GM23338 (cell line): ENCODE measurements around the gene EML2. TPM values are rescaled to one million over a fixed set of nuclear protein-coding genes. Genes with fewer than 3 reads are reported as not detected.

Experiments used
- ATAC-seq: fragments of 200-7000 bp; cut with Tn5 transposase; 3 replicates; pipeline ENCODE4 v1.9.1; 2020
- DNase-seq: peaks from one replicate; pipeline ENCODE4 v3.0.0-alpha.2; 2015; ENCODE audit warnings: low spot score
- H2AFZ ChIP-seq: fragments of 200-600 bp; sonication (generic); 2 replicates; pipeline ENCODE4 v1.8.0; 2016; ENCODE audit warnings: antibody characterized with exemption, mild to moderate bottlenecking, moderate library complexity
- H3F3A ChIP-seq: fragments of 200-600 bp; sonication (generic); replicated peaks from 2 replicates; pipeline ENCODE4 v1.8.0; 2017; ENCODE audit warnings: antibody characterized with exemption, mixed run types, low read depth
- H3K27ac ChIP-seq: fragments of 200-600 bp; sonication (generic); 2 replicates; pipeline ENCODE4 v1.6.1; 2016; ENCODE audit warnings: low read depth
- H3K27me3 ChIP-seq: fragments of 200-600 bp; sonication (generic); 2 replicates; pipeline ENCODE4 v1.8.0; 2016; ENCODE audit warnings: mild to moderate bottlenecking, mixed run types, moderate library complexity; ENCODE audit not compliant: insufficient read depth
- H3K36me3 ChIP-seq: fragments of 200-600 bp; sonication (generic); 2 replicates; pipeline ENCODE4 v1.8.0; 2016; ENCODE audit warnings: mild to moderate bottlenecking; ENCODE audit not compliant: insufficient read depth
- H3K4me1 ChIP-seq: fragments of 200-600 bp; sonication (generic); 2 replicates; pipeline ENCODE4 v1.8.0; 2016; ENCODE audit warnings: mild to moderate bottlenecking, moderate library complexity; ENCODE audit not compliant: insufficient read depth
- H3K4me2 ChIP-seq: fragments of 200-600 bp; sonication (generic); 2 replicates; pipeline ENCODE4 v1.7.1; 2017; ENCODE audit warnings: mixed run types
- H3K4me3 ChIP-seq: fragments of 200-600 bp; sonication (generic); 2 replicates; pipeline ENCODE4 v1.6.1; 2016; ENCODE audit warnings: mixed run types
- H3K79me2 ChIP-seq: fragments of 200-600 bp; sonication (generic); replicated peaks from 2 replicates; pipeline ENCODE4 v1.8.0; 2017; ENCODE audit warnings: mild to moderate bottlenecking; ENCODE audit not compliant: insufficient read depth
- H3K9me2 ChIP-seq: fragments of 200-600 bp; sonication (generic); 2 replicates; pipeline ENCODE4 v1.8.0; 2017; ENCODE audit not compliant: insufficient read depth
- H4K20me1 ChIP-seq: fragments of 200-600 bp; sonication (generic); replicated peaks from 2 replicates; pipeline ENCODE4 v1.8.0; 2017; ENCODE audit warnings: mild to moderate bottlenecking; ENCODE audit not compliant: insufficient read depth
- H3K27ac Mint-ChIP-seq: 2 replicates; pipeline ENCODE4 v1.8.0; 2020; ENCODE audit warnings: inconsistent platforms, mild to moderate bottlenecking, moderate library complexity, mixed read lengths
- H3K27me3 Mint-ChIP-seq: 3 replicates; pipeline ENCODE4 v1.8.0; 2022; ENCODE audit warnings: low read depth, mild to moderate bottlenecking, moderate library complexity, mixed read lengths, inconsistent platforms; ENCODE audit not compliant: insufficient read depth, poor library complexity
- H3K36me3 Mint-ChIP-seq: 3 replicates; pipeline ENCODE4 v1.8.0; 2021; ENCODE audit warnings: low read depth, mild to moderate bottlenecking, inconsistent platforms, moderate library complexity, mixed read lengths
- H3K4me1 Mint-ChIP-seq: 3 replicates; pipeline ENCODE4 v1.8.0; 2020; ENCODE audit warnings: mild to moderate bottlenecking, inconsistent platforms, mixed read lengths
- H3K4me3 Mint-ChIP-seq: 3 replicates; pipeline ENCODE4 v1.8.0; 2021; ENCODE audit warnings: moderate library complexity, mild to moderate bottlenecking, inconsistent platforms, mixed read lengths
- H3K9me3 Mint-ChIP-seq: 3 replicates; pipeline ENCODE4 v1.8.0; 2020; ENCODE audit warnings: moderate library complexity, mild to moderate bottlenecking, inconsistent platforms, mixed read lengths
- ETS1 ChIP-seq: IDR thresholded peaks from 2 replicates; pipeline ENCODE4 v1.6.1; 2016; ENCODE audit warnings: antibody characterized with exemption
- EZH2 ChIP-seq: fragments of 200-600 bp; sonication (generic); IDR thresholded peaks from one replicate; pipeline ENCODE4 v1.8.0; 2017; ENCODE audit warnings: antibody characterized with exemption, mild to moderate bottlenecking, low read depth; ENCODE audit not compliant: unreplicated experiment
- JUNB ChIP-seq: IDR thresholded peaks from one replicate; pipeline ENCODE4 v1.6.1; 2016; ENCODE audit warnings: antibody characterized with exemption; ENCODE audit not compliant: unreplicated experiment
- POLR2AphosphoS5 ChIP-seq: IDR thresholded peaks from 2 replicates; pipeline ENCODE4 v1.6.1; 2016; ENCODE audit warnings: antibody characterized with exemption, low read depth
- REST ChIP-seq: IDR thresholded peaks from one replicate; pipeline ENCODE4 v1.6.1; 2018; ENCODE audit warnings: antibody characterized with exemption; ENCODE audit not compliant: unreplicated experiment
- STAT1 ChIP-seq: IDR thresholded peaks from one replicate; pipeline ENCODE4 v1.6.1; 2016; ENCODE audit warnings: antibody characterized with exemption; ENCODE audit not compliant: unreplicated experiment
- ZNF114 ChIP-seq: fragments of 250-450 bp; sonication (Bioruptor Pico); IDR thresholded peaks from 2 replicates; pipeline ENCODE4 v1.5.0; 2020; ENCODE audit warnings: mild to moderate bottlenecking, moderate library complexity
- ZNF331 ChIP-seq: fragments of 250-450 bp; sonication (Bioruptor Pico); IDR thresholded peaks from 2 replicates; pipeline ENCODE4 v1.5.0; 2020; ENCODE audit warnings: low read depth, mild to moderate bottlenecking, moderate library complexity
- polyA plus RNA-seq: library from polyadenylated mRNA; unstranded; fragments of >200 nt; fragmentation: Nextera tagmentation; extraction: Ambion mirVana; gene quantifications from 2 replicates; pipeline ENCODE4 v1.2.1, GENCODE V29; 2016
- total RNA-seq: library from RNA; depleted of rRNA; stranded (reverse); fragments of >200 nt; shearing (Covaris generic); gene quantifications from 2 replicates; pipeline ENCODE4 v1.2.3, GENCODE V29; 2014

EML2 gene
- total and polyA plus RNA-seq, 2 experiments from 2014 or later: 7.1 to 33.9 TPM

- no peaks in the 10 kb centered on the region for H3K36me3 ChIP-seq
- H3K4me1 ChIP-seq: peaks cover 22% of the 10 kb centered on the region
- Mint-ChIP-seq H3K4me3 (no peak overlapping the region), H3K27me3 (peaks cover 5% of the 10 kb centered on the region), H3K27ac (no peak overlapping the region), H3K36me3 (peaks cover 5% of the 10 kb centered on the region; the same call in 1 of the 3 replicates), H3K9me3 (no peaks in the 10 kb centered on the region), H3K4me1 (peaks cover 21% of the 10 kb centered on the region)
- no peaks in the 10 kb centered on the region for H3K9me2 ChIP-seq
- H2AFZ ChIP-seq: no peak overlapping the region
- H3K27me3 ChIP-seq: no peaks in the 10 kb centered on the region
- no peak overlapping the region for H3K4me3 ChIP-seq
- 0 out of 2 replicates have a peak, but pooled peaks cover 2% of the 10 kb centered on the region for H3F3A ChIP-seq
- H3K4me2 ChIP-seq: 0 out of 2 replicates have a peak overlapping the region, but pooled peaks have one; percentile 24
- H3K27ac ChIP-seq: no peak overlapping the region
- peaks cover 35% of the 10 kb centered on the region for H3K79me2 ChIP-seq
- H4K20me1 ChIP-seq: no peaks in the 10 kb centered on the region; the same call in 1 of the 2 replicates
- no peak for ATAC-seq
- DNase-seq: no peak
- no peak for TF ChIP-seq STAT1
- TF ChIP-seq POLR2AphosphoS5: no peak
- no peak for TF ChIP-seq ZNF114 (CRISPR knock-in tag)
- no peak for TF ChIP-seq JUNB
- TF ChIP-seq REST: no peak
- TF ChIP-seq ETS1: no peak
- no peak for TF ChIP-seq EZH2
Measured at GRCh38 chr19:45576682-45577081, 62.5 kb downstream of the EML2 start.

GRCh38 chr19:45575216-45575615, 64.0 kb downstream of the EML2 start:
- TF ChIP-seq ZNF331: no peak
- TF ChIP-seq JUNB: no peak
- TF ChIP-seq EZH2: no peak
- Mint-ChIP-seq H3K27ac (no peak overlapping the region), H3K27me3 (peaks cover 2% of the 10 kb centered on the region)

More at GRCh38 chr19:45575216-45575615, 64.0 kb downstream of the EML2 start:
- Histone ChIP-seq H3F3A (0 out of 2 replicates have a peak, but pooled peaks cover 6% of the 10 kb centered on the region), H3K79me2 (peaks cover 35% of the 10 kb centered on the region), H3K27ac (no peak overlapping the region), H4K20me1 (peaks cover 3% of the 10 kb centered on the region; the same call in 1 of the 2 replicates), H3K9me2 (no peaks in the 10 kb centered on the region), H3K4me1 (peaks cover 22% of the 10 kb centered on the region), H3K27me3 (no peaks in the 10 kb centered on the region), H2AFZ (no peak overlapping the region), H3K4me2 (no peak overlapping the region), H3K4me3 (no peak overlapping the region), H3K36me3 (no peaks in the 10 kb centered on the region)
- Mint-ChIP-seq H3K36me3 (no peaks in the 10 kb centered on the region), H3K4me3 (no peak overlapping the region), H3K4me1 (peaks cover 22% of the 10 kb centered on the region), H3K9me3 (no peaks in the 10 kb centered on the region)
- no peak for ATAC-seq
- DNase-seq: no peak
